H1 (cell line): ENCODE measurements around the gene SLC4A7. TPM values are rescaled to one million over a fixed set of nuclear protein-coding genes. Genes with fewer than 3 reads are reported as not detected.

Experiments used
- CTCF ChIA-PET: fragments of 300-600 bp; sonication (Branson Sonifier 250); formaldehyde crosslinking; loops from one replicate; lab custom pipeline; 2021; ENCODE audit not compliant: partially characterized antibody; lab: Charles Lee
- POLR2A ChIA-PET: fragments of 300-600 bp; sonication (Branson Sonifier 250); formaldehyde crosslinking; loops from one replicate; lab custom pipeline; 2021; ENCODE audit warnings: inconsistent platforms; ENCODE audit not compliant: partially characterized antibody; lab: Charles Lee
- DNase-seq, 2 experiments: peaks; one replicate each; pipeline versions ENCODE4 v3.0.0 to v3.0.0-alpha.2; 2010 to 2022; ENCODE audit warnings: low spot score in 2 of 2, low read depth in 1 of 2, mixed read lengths in 1 of 2
- FAIRE-seq: peaks from 2 replicates; lab custom pipeline; 2011; peaks lifted over from hg19 to GRCh38; lab: Jason Lieb, UNC
- H2AFZ ChIP-seq: 2 replicates; pipeline ENCODE4 v1.8.1; 2012; ENCODE audit warnings: low read length, inconsistent platforms
- H2AK5ac ChIP-seq: 2 replicates; pipeline ENCODE4 v1.6.1; 2013; ENCODE audit warnings: low read depth, low read length
- H2BK120ac ChIP-seq: replicated peaks from 2 replicates; pipeline ENCODE3; 2013; ENCODE audit warnings: low read depth, low read length, inconsistent platforms
- H2BK12ac ChIP-seq: 2 replicates; pipeline ENCODE4 v1.6.1; 2013; ENCODE audit warnings: low read depth, low read length
- H2BK15ac ChIP-seq: 2 replicates; pipeline ENCODE4 v1.6.1; 2013; ENCODE audit warnings: low read length
- H2BK20ac ChIP-seq: 2 replicates; pipeline ENCODE4 v1.6.1; 2013; ENCODE audit warnings: low read length
- H2BK5ac ChIP-seq: 2 replicates; pipeline ENCODE4 v1.6.1; 2013; ENCODE audit warnings: low read depth, low read length
- H3K14ac ChIP-seq: 2 replicates; pipeline ENCODE4 v1.6.1; 2013; ENCODE audit warnings: inconsistent platforms; ENCODE audit not compliant: insufficient read length
- H3K18ac ChIP-seq: 2 replicates; pipeline ENCODE4 v1.6.1; 2013; ENCODE audit warnings: low read length; ENCODE audit errors: extremely low read depth
- H3K23ac ChIP-seq: 2 replicates; pipeline ENCODE4 v1.6.1; 2013; ENCODE audit warnings: inconsistent platforms; ENCODE audit not compliant: insufficient read length
- H3K23me2 ChIP-seq: 2 replicates; pipeline ENCODE4 v1.6.1; 2013; ENCODE audit warnings: low read depth, low read length
- H3K27ac ChIP-seq: 2 replicates; pipeline ENCODE4 v1.6.1; 2011; ENCODE audit warnings: low read depth, low read length, inconsistent platforms
- H3K27me3 ChIP-seq, 4 experiments: replicated peaks in 1 of 4; 1 replicate in 1 of 4; 2 replicates in 3 of 4; pipeline versions ENCODE4 v1.6.1 to v1.8.1; 2011 to 2013; ENCODE audit warnings: low read length in 3 of 4, mild to moderate bottlenecking in 3 of 4, inconsistent platforms in 2 of 4, mixed read lengths in 2 of 4, moderate library complexity in 1 of 4; ENCODE audit not compliant: control insufficient read depth in 3 of 4, insufficient read depth in 3 of 4; ENCODE audit errors: extremely low read depth in 1 of 4
- H3K36me3 ChIP-seq, 4 experiments: 2 replicates each; pipeline versions ENCODE4 v1.6.1 to v1.8.1; 2011 to 2013; ENCODE audit warnings: mild to moderate bottlenecking in 4 of 4, low read length in 3 of 4, moderate library complexity in 2 of 4, control low read depth in 1 of 4, inconsistent platforms in 1 of 4; ENCODE audit not compliant: insufficient read depth in 4 of 4, control insufficient read depth in 2 of 4
- H3K4ac ChIP-seq: replicated peaks from 2 replicates; pipeline ENCODE3; 2013; ENCODE audit warnings: low read length, low read depth, mixed read lengths, inconsistent platforms; ENCODE audit not compliant: insufficient read length
- H3K4me1 ChIP-seq, 4 experiments: replicated peaks in 1 of 4; 1 replicate in 1 of 4; 2 replicates in 3 of 4; pipeline versions ENCODE4 v1.6.1 to v1.8.1; 2011 to 2013; ENCODE audit warnings: low read length in 3 of 4, inconsistent platforms in 2 of 4, mixed read lengths in 1 of 4; ENCODE audit not compliant: insufficient read depth in 4 of 4, control insufficient read depth in 3 of 4
- H3K4me2 ChIP-seq, 2 experiments: 2 replicates each; pipeline versions ENCODE4 v1.6.1 to v1.8.1; 2011 to 2013; ENCODE audit warnings: low read depth in 2 of 2, low read length in 2 of 2, control low read depth in 1 of 2, inconsistent platforms in 1 of 2, mild to moderate bottlenecking in 1 of 2; ENCODE audit not compliant: insufficient read depth in 1 of 2
- H3K4me3 ChIP-seq, 4 experiments: fragments of 200-600, 300-600 bp in 1 of 4; sonication (generic), shearing (Covaris generic), sonication (Bioruptor Twin) in 1 of 4; 2 replicates each; pipeline versions ENCODE4 v1.5.1 to v1.8.1; 2011 to 2016; ENCODE audit warnings: low read length in 4 of 4, low read depth in 3 of 4, control low read depth in 2 of 4, inconsistent platforms in 2 of 4, mild to moderate bottlenecking in 2 of 4, mixed read lengths in 1 of 4, moderate library complexity in 1 of 4; ENCODE audit not compliant: insufficient read depth in 2 of 4; ENCODE audit errors: extremely low read depth in 1 of 4
- H3K56ac ChIP-seq: replicated peaks from 2 replicates; pipeline ENCODE3; 2013; ENCODE audit warnings: low read depth, mild to moderate bottlenecking, mixed read lengths, low read length, inconsistent platforms; ENCODE audit not compliant: insufficient read length
- H3K79me1 ChIP-seq: 2 replicates; pipeline ENCODE4 v1.6.1; 2013; ENCODE audit warnings: low read depth, low read length, control low read depth
- H3K79me2 ChIP-seq, 2 experiments: 2 replicates each; pipeline versions ENCODE4 v1.6.1 to v1.8.1; 2012 to 2013; ENCODE audit warnings: low read length in 2 of 2, mild to moderate bottlenecking in 2 of 2, inconsistent platforms in 1 of 2; ENCODE audit not compliant: insufficient read depth in 2 of 2, control insufficient read depth in 1 of 2
- H3K9ac ChIP-seq, 4 experiments: replicated peaks in 1 of 4; 1 replicate in 1 of 4; 2 replicates in 3 of 4; pipeline versions ENCODE4 v1.6.1 to v1.8.1; 2011 to 2013; ENCODE audit warnings: low read depth in 3 of 4, low read length in 3 of 4, control low read depth in 2 of 4, mild to moderate bottlenecking in 2 of 4, moderate library complexity in 2 of 4, inconsistent platforms in 1 of 4; ENCODE audit errors: extremely low read depth in 1 of 4
- H3K9me3 ChIP-seq, 2 experiments: 2 replicates each; pipeline versions ENCODE4 v1.6.1 to v1.8.1; 2012 to 2013; ENCODE audit warnings: mild to moderate bottlenecking in 2 of 2, moderate library complexity in 2 of 2, control low read depth in 1 of 2, inconsistent platforms in 1 of 2, low read depth in 1 of 2, low read length in 1 of 2, mixed read lengths in 1 of 2; ENCODE audit not compliant: insufficient read depth in 2 of 2
- H4K20me1 ChIP-seq, 2 experiments: replicated peaks in 1 of 2; 2 replicates each; pipeline versions ENCODE3 to v1.8.1; 2011 to 2013; ENCODE audit warnings: inconsistent platforms in 2 of 2, low read length in 2 of 2, mild to moderate bottlenecking in 1 of 2; ENCODE audit not compliant: insufficient read depth in 2 of 2, control insufficient read depth in 1 of 2
- H4K5ac ChIP-seq: 2 replicates; pipeline ENCODE4 v1.6.1; 2013; ENCODE audit warnings: low read length, low read depth, mixed read lengths, inconsistent platforms; ENCODE audit not compliant: insufficient read length
- H4K8ac ChIP-seq: 2 replicates; pipeline ENCODE4 v1.8.0; 2013; ENCODE audit warnings: mild to moderate bottlenecking, moderate library complexity, low read length, inconsistent platforms; ENCODE audit not compliant: insufficient read depth; ENCODE audit errors: extremely low read depth
- H4K91ac ChIP-seq: replicated peaks from 2 replicates; pipeline ENCODE3; 2013; ENCODE audit warnings: low read length, mixed read lengths, inconsistent platforms; ENCODE audit not compliant: insufficient read length
- CHD2 ChIP-seq: IDR thresholded peaks from 2 replicates; pipeline ENCODE4 v1.6.1; 2012; ENCODE audit warnings: low read length, improper control_type of control experiment
- E2F6 ChIP-seq: IDR thresholded peaks from 2 replicates; pipeline ENCODE4 v1.6.1; 2012; ENCODE audit warnings: inconsistent platforms
- MAX ChIP-seq: IDR thresholded peaks from 2 replicates; pipeline ENCODE4 v1.6.1; 2012; ENCODE audit warnings: inconsistent platforms
- RBBP5 ChIP-seq: IDR thresholded peaks from 2 replicates; pipeline ENCODE4 v1.7.1; 2012; ENCODE audit warnings: low read depth, mild to moderate bottlenecking, inconsistent platforms, low read length, moderate library complexity, borderline replicate concordance
- SIX5 ChIP-seq: IDR thresholded peaks from 2 replicates; pipeline ENCODE4 v1.6.1; 2011; ENCODE audit warnings: mild to moderate bottlenecking, low read depth, low read length
- WGBS, 2 experiments: shearing (Covaris generic) in 1 of 2; methylation state at CpG; one replicate each; pipeline versions ENCODE4 v1.1.6 to v1.1.7; 2013 to 2015; ENCODE audit warnings: low lambda C conversion rate in 2 of 2, mixed read lengths in 2 of 2, inconsistent platforms in 1 of 2, low coverage in 1 of 2, missing lambda C conversion rate in 1 of 2; ENCODE audit not compliant: insufficient replicate concordance in 2 of 2, insufficient coverage in 1 of 2, insufficient read length in 1 of 2; ENCODE audit errors: extremely low coverage in 1 of 2, missing lambda C conversion rate in 1 of 2; 5-methylcytosine and 5-hydroxymethylcytosine counted together
- polyA plus RNA-seq, 7 experiments: library from polyadenylated mRNA; depleted of rRNA in 3 of 7; stranded (reverse) in 5 of 7; unstranded in 2 of 7; fragments of >200 nt in 5 of 7; fragments of 200-250 nt in 2 of 7; gene quantifications; 1 replicate in 5 of 7; 2 replicates in 1 of 7; 4 replicates in 1 of 7; pipeline versions ENCODE4 v1.2.1 to v1.2.3, GENCODE V29; 2011 to 2013; ENCODE audit warnings: missing spikeins in 2 of 7, mixed read lengths in 2 of 7
- total RNA-seq: library from RNA; stranded (reverse); fragmentation: NEBNext Ultra II Directional; extraction: Animal tissue kit (Norgen Biotek cat#: 25700); gene quantifications from 2 replicates; pipeline ENCODE4 v1.2.1, GENCODE V29; 2021

The SLC4A7 gene
- total and polyA plus RNA-seq, 2 of the 8 experiments (the other 6 are each of a cell fraction or from before 2014, with no cell fraction given): 14.9 to 70.5 TPM

- Histone ChIP-seq H2AK5ac (no peak overlapping the region; the same call in 1 of the 2 replicates), H4K5ac (no peak overlapping the region), H3K79me1 (no peaks in the 10 kb centered on the region), H4K8ac (no peak overlapping the region), H3K23ac (no peak overlapping the region), H2AFZ (no peak overlapping the region), H2BK20ac (no peak overlapping the region), H4K20me1 (no peaks in the 10 kb centered on the region), H3K4me2 (no peak overlapping the region), H3K27me3 (no peaks in the 10 kb centered on the region), H3K4ac (no peak overlapping the region), H4K91ac (no peak overlapping the region), H3K56ac (no peak overlapping the region), H3K18ac (no peak overlapping the region), H3K23me2 (no peaks in the 10 kb centered on the region), H2BK120ac (no peak overlapping the region), H3K27ac (no peak overlapping the region), H3K4me1 (no peaks in the 10 kb centered on the region; a peak in 2 of 7 replicates), H3K9ac (no peak overlapping the region), H3K9me3 (no peaks in the 10 kb centered on the region), H3K4me3 (no peak overlapping the region), H3K79me2 (no peaks in the 10 kb centered on the region), H2BK15ac (no peak overlapping the region), H3K14ac (no peak overlapping the region), H2BK5ac (no peak overlapping the region), H3K36me3 (no peaks in the 10 kb centered on the region), H2BK12ac (no peak overlapping the region)
- CTCF ChIA-PET: interaction anchor here (1.9 kb wide), 1 partner anchor 23 kb away, joined by 5 read pairs; the partner anchor contains the start of gene SLC4A7
- no peak for TF ChIP-seq E2F6
- TF ChIP-seq MAX: no peak
- TF ChIP-seq SIX5: no peak
- TF ChIP-seq RBBP5: no peak
- no peak for TF ChIP-seq CHD2
- DNase-seq: no peak
- no peak for FAIRE-seq
- WGBS, 2 experiments: 92% methylated on average over 2 of the region's 2 CpGs; no CpG with 5 or more reads in 1 of the 2 experiments
- POLR2A ChIA-PET: interaction anchor here (1.0 kb wide), 1 partner anchor 25 kb away, joined by 3 read pairs; no protein-coding TSS in a partner anchor
Observed at GRCh38 chr3:27507515-27508266, 23.5 kb upstream of the SLC4A7 start.
